ENCODE data around the gene KISS1. TPM values are rescaled to one million over a fixed set of nuclear protein-coding genes. Genes with fewer than 3 reads are reported as not detected.

The KISS1 gene
- total RNA-seq, 6 experiments from 2014 or later: 0.51 to 1.1 (median 0.72) TPM; not detected in 3

GRCh38 chr1:204199579-204199978, 3.3 kb upstream of the KISS1 start:
- H3K9me3 ChIP-seq: no peaks in the 10 kb centered on the region
- intact Hi-C loops (cut with DNase I): no loop called here
- WGBS (ENCODE audit: insufficient coverage, low coverage, low lambda C conversion rate, missing lambda C conversion rate): 65% methylated on average over 7 of the region's 9 CpGs
- H3K36me3 ChIP-seq: no peaks in the 10 kb centered on the region
- DNase-seq (no peak), ATAC-seq (no peak)
- H3K4me1 ChIP-seq: peaks cover 0 to 7% (median 0%) of the 10 kb centered on the region in 4 donors
- TF ChIP-seq CTCF (IDR thresholded peaks at IDR 0.05) (no peak), POLR2A (IDR thresholded peaks at IDR 0.05) (no peak)
- H3K4me3 ChIP-seq: no peak overlapping the region
- H3K27ac ChIP-seq: no peak overlapping the region
- no peaks in the 10 kb centered on the region for H3K27me3 ChIP-seq

- Histone ChIP-seq H3K4me3 (no peak overlapping the region), H3K27ac (no peak overlapping the region), H3K4me1 (peaks cover 0 to 7% (median 0%) of the 10 kb centered on the region in 4 donors), H3K36me3 (no peaks in the 10 kb centered on the region), H3K27me3 (no peaks in the 10 kb centered on the region), H3K9me3 (no peaks in the 10 kb centered on the region)
- ATAC-seq (peak in 1 of 4 donors; percentile 19), DNase-seq (no peak)
- 64% methylated on average over 10 of the region's 18 CpGs for WGBS (ENCODE audit: insufficient coverage, low coverage, low lambda C conversion rate, missing lambda C conversion rate)
- TF ChIP-seq CTCF (IDR thresholded peaks at IDR 0.05) (no peak), POLR2A (IDR thresholded peaks at IDR 0.05) (no peak)
- intact Hi-C loops (cut with DNase I): no loop called here
Observed at GRCh38 chr1:204198348-204199340, 2.4 kb upstream of the KISS1 start.

- intact Hi-C loops (cut with DNase I): no loop called here
- no peak for DNase-seq
Observed at GRCh38 chr1:204197068-204197467, 777 bp upstream of the KISS1 start.

DNA sequence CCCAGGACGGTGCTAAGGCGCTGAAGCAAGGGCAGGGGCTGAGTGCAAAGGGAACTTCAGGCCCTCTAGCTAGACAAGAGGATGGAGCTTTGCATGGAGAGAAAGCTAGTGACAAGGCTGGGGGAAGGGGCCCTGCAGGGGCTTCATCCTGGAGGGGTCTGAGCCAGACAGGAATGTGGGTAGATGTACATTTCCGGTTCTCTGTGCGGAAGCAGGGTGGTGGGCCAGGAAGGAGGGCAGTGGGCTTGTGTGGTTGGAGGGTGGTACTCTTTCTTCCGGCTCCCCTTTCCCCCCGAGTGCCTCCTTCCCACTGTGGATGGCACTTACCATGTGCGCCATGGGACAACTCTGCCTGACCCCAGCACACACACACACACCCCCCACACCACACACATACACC, 1.5 kb downstream of the KISS1 start:
- DNase-seq (no peak), ATAC-seq (no peak)
- H3K9me3 ChIP-seq: no peaks in the 10 kb centered on the region
- WGBS (ENCODE audit: insufficient coverage, low coverage, low lambda C conversion rate, missing lambda C conversion rate): 36% methylated on average over 2 of the region's 7 CpGs
- no peaks in the 10 kb centered on the region for H3K27me3 ChIP-seq
- intact Hi-C loops (cut with DNase I): no loop called here
- H3K4me1 ChIP-seq: peaks cover 0 to 6% (median 0%) of the 10 kb centered on the region in 4 donors
- H3K27ac ChIP-seq: no peak overlapping the region
- TF ChIP-seq CTCF (IDR thresholded peaks at IDR 0.05) (no peak), POLR2A (IDR thresholded peaks at IDR 0.05) (no peak)
- H3K36me3 ChIP-seq: no peaks in the 10 kb centered on the region
- no peak overlapping the region for H3K4me3 ChIP-seq

More at GRCh38 chr1:204197068-204197467, 777 bp upstream of the KISS1 start:
- no peak overlapping the region for H3K27ac ChIP-seq
- no peaks in the 10 kb centered on the region for H3K27me3 ChIP-seq
- ATAC-seq: peak in 2 of 4 donors; percentile 7 to 28
- 60% methylated on average over 3 of the region's 5 CpGs for WGBS (ENCODE audit: insufficient coverage, low coverage, low lambda C conversion rate, missing lambda C conversion rate)
- peaks cover 0 to 7% (median 0%) of the 10 kb centered on the region in 4 donors for H3K4me1 ChIP-seq
- TF ChIP-seq CTCF (IDR thresholded peaks at IDR 0.05): no peak
- no peak for TF ChIP-seq POLR2A (IDR thresholded peaks at IDR 0.05)
- no peaks in the 10 kb centered on the region for H3K9me3 ChIP-seq
- H3K4me3 ChIP-seq: no peak overlapping the region
- no peaks in the 10 kb centered on the region for H3K36me3 ChIP-seq

Data from right lobe of liver (tissue), 6 donors.